ENCODE data around the gene INCENP. TPM values are rescaled to one million over a fixed set of nuclear protein-coding genes. Genes with fewer than 3 reads are reported as not detected.

INCENP gene
- total RNA-seq, 1 donor from 2014 or later, result 98.1 TPM

Other genes with a start within 250 kb of the INCENP start
- 9.0 and 14.2 TPM in 2 replicates for gene FADS3, start 232.5 kb upstream of the INCENP start, total RNA-seq
- gene RAB3IL1, start 206.4 kb upstream of the INCENP start, total RNA-seq, result 0.23 and 0.24 TPM in 2 replicates
- 0.29 TPM in 1 of 2 replicates, not detected in the other for gene BEST1, start 173.7 kb upstream of the INCENP start, total RNA-seq
- gene FTH1, start 156.4 kb upstream of the INCENP start, total RNA-seq, result 566 and 580 TPM in 2 replicates
- not detected in 2 replicates for gene SCGB1D1, start 66.2 kb downstream of the INCENP start, total RNA-seq
- gene SCGB2A1, start 84.7 kb downstream of the INCENP start, total RNA-seq, result not detected in 2 replicates
- gene SCGB1D2, start 118.2 kb downstream of the INCENP start, total RNA-seq, result not detected in 2 replicates
- not detected in 2 replicates for gene SCGB2A2, start 146.1 kb downstream of the INCENP start, total RNA-seq
- gene SCGB1D4, start 175.1 kb downstream of the INCENP start, total RNA-seq, result not detected in 2 replicates
- 4.8 and 5.7 TPM in 2 replicates for gene ASRGL1, start 213.4 kb downstream of the INCENP start, total RNA-seq

Measured in activated T-helper 1 cell treated with anti-CD3 and anti-CD28 coated beads, Interleukin-12 subunit alpha, Interleukin-12 subunit beta, Interleukin-2, Interleukin-4 antibody, amounts not matched to agents 30 ng/mL and 10 ng/mL and 1 ng/mL, durations not matched to agents 14 hours and 24 hours and 36 hours (primary cell).